Type B pancreatic cell (in vitro differentiated cells): ENCODE data around the gene SHROOM3. TPM values are rescaled to one million over a fixed set of nuclear protein-coding genes. Genes with fewer than 3 reads are reported as not detected.

Experiments used
- DNase-seq: peaks from one replicate; pipeline ENCODE4 v3.0.0; 2021; ENCODE audit warnings: mixed read lengths; ENCODE audit not compliant: unreplicated experiment; ENCODE audit errors: extremely low spot score
- H3K27ac Mint-ChIP-seq: 2 replicates; pipeline ENCODE4 v1.8.0; 2021; ENCODE audit warnings: mild to moderate bottlenecking, mixed read lengths
- H3K27me3 Mint-ChIP-seq: 2 replicates; pipeline ENCODE4 v1.8.0; 2021; ENCODE audit warnings: mixed read lengths
- H3K36me3 Mint-ChIP-seq: 2 replicates; pipeline ENCODE4 v1.8.0; 2021; ENCODE audit warnings: mixed read lengths
- H3K4me1 Mint-ChIP-seq: one replicate; pipeline ENCODE4 v1.8.0; 2021; ENCODE audit warnings: mixed read lengths; ENCODE audit not compliant: unreplicated experiment
- H3K4me3 Mint-ChIP-seq: 2 replicates; pipeline ENCODE4 v1.8.0; 2021; ENCODE audit warnings: mild to moderate bottlenecking, mixed read lengths
- H3K9me3 Mint-ChIP-seq: 2 replicates; pipeline ENCODE4 v1.8.0; 2021; ENCODE audit warnings: mixed read lengths
- total RNA-seq: library from RNA; stranded (reverse); gene quantifications from 2 replicates; pipeline ENCODE4 v1.2.1, GENCODE V29; 2021; ENCODE audit warnings: low replicate concordance
- TF ChIP-seq, protein P1 (sequence below): fragments of 200-600 bp; sonication (generic); conservative IDR thresholded peaks from 2 replicates; pipeline ENCODE4 v1.5.0; 2021; ENCODE audit warnings: antibody characterized with exemption, mild to moderate bottlenecking

The SHROOM3 gene
- total RNA-seq, 1 donor from 2014 or later = 38.6 TPM

DNA sequence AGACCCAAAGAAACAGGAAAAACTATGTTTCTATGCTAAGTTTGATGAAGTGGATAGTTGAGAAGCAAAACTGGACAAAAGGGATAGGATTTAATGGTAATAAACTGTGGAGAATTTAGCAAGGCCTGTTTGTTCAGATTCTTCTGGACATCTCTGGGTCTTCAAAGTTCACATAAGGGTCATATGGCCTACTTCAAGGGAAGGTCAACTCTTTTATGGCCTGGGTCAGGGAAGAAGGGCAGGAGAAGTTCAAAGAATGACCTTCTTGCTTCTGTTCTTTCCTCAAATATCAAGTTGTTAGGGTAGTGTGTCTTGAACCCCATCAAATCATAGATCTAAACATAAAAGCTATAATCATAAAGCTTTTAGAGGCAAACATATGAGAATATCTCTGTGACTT is 360.2 kb downstream of the SHROOM3 start:
- no peak overlapping the region for H3K4me3 Mint-ChIP-seq
- no peaks in the 10 kb centered on the region for H3K36me3 Mint-ChIP-seq
- peaks cover 6% of the 10 kb centered on the region for H3K4me1 Mint-ChIP-seq
- TF ChIP-seq, protein P1, sequence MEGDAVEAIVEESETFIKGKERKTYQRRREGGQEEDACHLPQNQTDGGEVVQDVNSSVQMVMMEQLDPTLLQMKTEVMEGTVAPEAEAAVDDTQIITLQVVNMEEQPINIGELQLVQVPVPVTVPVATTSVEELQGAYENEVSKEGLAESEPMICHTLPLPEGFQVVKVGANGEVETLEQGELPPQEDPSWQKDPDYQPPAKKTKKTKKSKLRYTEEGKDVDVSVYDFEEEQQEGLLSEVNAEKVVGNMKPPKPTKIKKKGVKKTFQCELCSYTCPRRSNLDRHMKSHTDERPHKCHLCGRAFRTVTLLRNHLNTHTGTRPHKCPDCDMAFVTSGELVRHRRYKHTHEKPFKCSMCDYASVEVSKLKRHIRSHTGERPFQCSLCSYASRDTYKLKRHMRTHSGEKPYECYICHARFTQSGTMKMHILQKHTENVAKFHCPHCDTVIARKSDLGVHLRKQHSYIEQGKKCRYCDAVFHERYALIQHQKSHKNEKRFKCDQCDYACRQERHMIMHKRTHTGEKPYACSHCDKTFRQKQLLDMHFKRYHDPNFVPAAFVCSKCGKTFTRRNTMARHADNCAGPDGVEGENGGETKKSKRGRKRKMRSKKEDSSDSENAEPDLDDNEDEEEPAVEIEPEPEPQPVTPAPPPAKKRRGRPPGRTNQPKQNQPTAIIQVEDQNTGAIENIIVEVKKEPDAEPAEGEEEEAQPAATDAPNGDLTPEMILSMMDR = no peak
- no peaks in the 10 kb centered on the region for H3K9me3 Mint-ChIP-seq
- H3K27ac Mint-ChIP-seq = no peak overlapping the region
- peaks cover 1% of the 10 kb centered on the region for H3K27me3 Mint-ChIP-seq
- no peak for DNase-seq

DNA sequence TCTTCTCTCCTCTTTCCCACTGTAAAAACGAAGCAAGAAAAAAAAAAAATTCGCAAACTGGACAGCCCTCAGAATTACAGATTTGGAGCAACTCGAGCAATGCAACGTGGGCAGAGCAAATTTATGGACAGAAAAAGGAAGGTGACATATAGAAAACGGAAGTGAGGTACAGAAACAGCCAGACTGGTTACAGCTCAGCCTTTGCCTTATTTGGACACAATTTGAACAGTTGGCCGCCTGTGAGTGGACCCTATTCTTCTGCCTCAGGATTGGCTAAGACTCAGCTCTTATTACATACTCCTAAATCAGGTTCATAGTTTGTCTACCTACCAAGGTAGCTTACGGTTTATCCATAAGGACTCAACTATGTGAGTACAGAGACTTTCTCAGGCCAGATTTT is 364.1 kb downstream of the SHROOM3 start:
- Mint-ChIP-seq H3K9me3 (no peaks in the 10 kb centered on the region), H3K27ac (no peak overlapping the region), H3K4me3 (no peak overlapping the region), H3K27me3 (peaks cover 25% of the 10 kb centered on the region), H3K36me3 (no peaks in the 10 kb centered on the region), H3K4me1 (peaks cover 26% of the 10 kb centered on the region)
- DNase-seq = no peak
- TF ChIP-seq, protein P1 = no peak

DNA sequence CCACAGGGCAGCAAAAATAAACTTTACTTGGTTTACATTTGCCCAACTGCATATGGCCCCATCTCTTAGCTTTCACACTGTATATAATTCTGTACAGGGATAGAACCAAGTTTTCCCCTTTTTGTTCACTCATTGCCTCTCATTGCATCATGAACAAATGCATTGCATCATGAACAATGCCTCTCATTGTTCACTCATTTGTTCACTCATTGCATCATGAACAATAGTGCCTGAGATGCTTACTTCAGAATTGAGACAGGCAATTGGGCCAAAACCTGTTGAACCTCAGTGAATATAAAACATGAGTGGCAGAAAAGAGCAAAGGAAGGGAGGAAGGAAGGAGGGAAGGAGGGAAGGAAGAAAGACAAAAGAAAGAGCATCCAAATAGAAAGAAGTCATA is 364.7 kb downstream of the SHROOM3 start:
- Mint-ChIP-seq H3K27ac (no peak overlapping the region), H3K4me3 (no peak overlapping the region), H3K4me1 (peaks cover 31% of the 10 kb centered on the region), H3K27me3 (peaks cover 25% of the 10 kb centered on the region), H3K36me3 (no peaks in the 10 kb centered on the region), H3K9me3 (no peaks in the 10 kb centered on the region)
- TF ChIP-seq, protein P1 = no peak
- DNase-seq = no peak

DNA sequence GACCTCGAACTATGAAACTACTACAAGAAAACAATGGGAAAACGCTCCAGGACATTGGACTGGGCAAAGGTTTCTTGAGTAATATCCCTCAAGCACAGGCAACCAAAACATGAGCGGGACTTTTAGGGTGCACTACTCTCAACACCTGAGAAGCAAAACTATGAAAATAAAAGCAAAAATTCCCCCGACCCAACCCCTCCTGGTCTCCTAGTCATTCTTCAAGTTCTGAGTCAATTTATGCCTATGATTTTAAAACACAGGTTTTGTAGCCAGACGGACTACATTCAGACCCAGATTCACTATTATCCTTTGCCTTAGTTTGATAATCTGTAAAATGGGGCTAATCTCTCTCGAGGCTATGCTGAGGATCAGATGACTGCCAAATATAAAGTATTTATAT is 365.9 kb downstream of the SHROOM3 start:
- H3K4me1 Mint-ChIP-seq = peaks cover 33% of the 10 kb centered on the region
- H3K9me3 Mint-ChIP-seq = no peaks in the 10 kb centered on the region
- peaks cover 25% of the 10 kb centered on the region for H3K27me3 Mint-ChIP-seq
- H3K27ac Mint-ChIP-seq = no peak overlapping the region
- H3K36me3 Mint-ChIP-seq = no peaks in the 10 kb centered on the region
- no peak overlapping the region for H3K4me3 Mint-ChIP-seq
- TF ChIP-seq, protein P1 = no peak
- no peak for DNase-seq

DNA sequence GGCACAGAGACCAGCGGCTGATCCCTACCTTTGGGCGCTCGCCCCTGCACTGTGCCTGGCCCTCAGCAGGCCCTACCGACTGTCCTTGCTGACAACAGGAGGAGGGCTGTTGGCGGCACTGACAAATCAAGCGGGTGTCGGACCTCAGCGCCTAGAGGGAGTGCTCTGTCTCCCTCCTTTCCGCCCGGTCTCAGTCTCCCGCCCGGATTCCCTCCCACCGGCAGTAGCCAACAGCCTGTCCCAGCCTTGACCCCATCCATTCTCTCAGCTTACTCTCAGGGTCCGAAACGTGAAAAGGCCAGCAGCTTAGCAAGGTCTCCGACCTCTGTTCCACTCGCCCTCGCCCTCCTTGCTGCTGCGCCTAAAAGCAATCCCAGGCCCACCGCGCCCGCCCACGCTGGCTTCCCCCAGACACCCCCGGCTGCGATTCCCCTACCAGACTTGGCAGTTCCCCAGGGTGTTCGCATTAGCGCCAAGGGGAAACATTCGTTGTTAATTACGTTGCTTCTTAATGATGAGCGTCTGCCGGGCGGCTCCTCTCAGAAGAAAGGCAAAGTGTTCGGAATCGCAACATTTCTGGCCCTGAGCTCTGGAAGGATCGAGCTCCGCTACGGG is 366.7 kb downstream of the SHROOM3 start:
- peaks cover under 1% of the 10 kb centered on the region for H3K36me3 Mint-ChIP-seq
- no peak overlapping the region for H3K27ac Mint-ChIP-seq
- no peak for DNase-seq
- TF ChIP-seq, protein P1 = no peak
- H3K4me3 Mint-ChIP-seq = peak overlapping the region; percentile 51
- H3K27me3 Mint-ChIP-seq = peaks cover 25% of the 10 kb centered on the region
- no peaks in the 10 kb centered on the region for H3K9me3 Mint-ChIP-seq
- peaks cover 33% of the 10 kb centered on the region for H3K4me1 Mint-ChIP-seq
